Rectal smooth muscle tissue (tissue), 1 donor: ENCODE measurements around the gene SETBP1.
"Not testable (repeated sequence)": the region's sequence is repeated elsewhere in the genome, so short reads cannot be mapped to it uniquely, and the experiment has no call there.

ENCODE experiments used
- H3K27ac ChIP-seq: one replicate; pipeline ENCODE4 v1.7.0; 2013; ENCODE audit warnings: low read depth, low read length, inconsistent platforms
- H3K27me3 ChIP-seq: one replicate; pipeline ENCODE4 v1.7.0; 2013; ENCODE audit warnings: low read length; ENCODE audit not compliant: control insufficient read depth, insufficient read depth
- H3K36me3 ChIP-seq: one replicate; pipeline ENCODE4 v1.7.0; 2013; ENCODE audit warnings: low read length; ENCODE audit not compliant: control insufficient read depth, insufficient read depth
- H3K4me1 ChIP-seq: one replicate; pipeline ENCODE4 v1.7.0; 2013; ENCODE audit warnings: low read length; ENCODE audit not compliant: control insufficient read depth, insufficient read depth
- H3K4me3 ChIP-seq: one replicate; pipeline ENCODE4 v1.7.0; 2013; ENCODE audit warnings: low read length
- H3K9ac ChIP-seq: one replicate; pipeline ENCODE4 v1.7.0; 2013; ENCODE audit warnings: low read length

SETBP1 gene

GRCh38 chr18:44796429-44797428 lies 116.0 kb downstream of the SETBP1 start:
- Histone ChIP-seq H3K9ac (no peak overlapping the region), H3K4me3 (no peak overlapping the region), H3K36me3 (no peaks in the 10 kb centered on the region), H3K27me3 (no peaks in the 10 kb centered on the region), H3K27ac (no peak overlapping the region), H3K4me1 (peaks cover 22% of the 10 kb centered on the region)

- H3K4me3 ChIP-seq: no peak overlapping the region
- peaks cover 18% of the 10 kb centered on the region for H3K4me1 ChIP-seq
- no peak overlapping the region for H3K9ac ChIP-seq
- no peaks in the 10 kb centered on the region for H3K36me3 ChIP-seq
- H3K27ac ChIP-seq: no peak overlapping the region
- no peaks in the 10 kb centered on the region for H3K27me3 ChIP-seq
Observed at GRCh38 chr18:44798433-44799048, 117.9 kb downstream of the SETBP1 start.

GRCh38 chr18:44799382-44799906 lies 118.8 kb downstream of the SETBP1 start:
- H3K27me3 ChIP-seq: no peaks in the 10 kb centered on the region
- no peaks in the 10 kb centered on the region for H3K36me3 ChIP-seq
- H3K4me3 ChIP-seq: no peak overlapping the region
- peaks cover 24% of the 10 kb centered on the region for H3K4me1 ChIP-seq
- no peak overlapping the region for H3K9ac ChIP-seq
- no peak overlapping the region for H3K27ac ChIP-seq

GRCh38 chr18:44799907-44800421 lies 119.3 kb downstream of the SETBP1 start:
- Histone ChIP-seq H3K27me3 (no peaks in the 10 kb centered on the region), H3K4me1 (peaks cover 28% of the 10 kb centered on the region), H3K36me3 (no peaks in the 10 kb centered on the region), H3K9ac (no peak overlapping the region), H3K27ac (no peak overlapping the region), H3K4me3 (no peak overlapping the region)

GRCh38 chr18:44800766-44801165 lies 120.1 kb downstream of the SETBP1 start:
- not testable (repeated sequence) for H3K27me3 ChIP-seq, H3K36me3 ChIP-seq, H3K9ac ChIP-seq, H3K27ac ChIP-seq, H3K4me3 ChIP-seq
- peaks cover 32% of the 10 kb centered on the region for H3K4me1 ChIP-seq

- Histone ChIP-seq H3K27me3 (no peaks in the 10 kb centered on the region), H3K27ac (peak overlapping the region; percentile 96), H3K9ac (no peak overlapping the region), H3K4me3 (no peak overlapping the region), H3K36me3 (no peaks in the 10 kb centered on the region), H3K4me1 (peaks cover 35% of the 10 kb centered on the region)
Observed at GRCh38 chr18:44801781-44802180, 121.1 kb downstream of the SETBP1 start.

GRCh38 chr18:44802508-44802907 lies 121.8 kb downstream of the SETBP1 start:
- Histone ChIP-seq H3K9ac (no peak overlapping the region), H3K27ac (peak overlapping the region; percentile 96), H3K4me3 (peak overlapping the region; percentile 23), H3K27me3 (no peaks in the 10 kb centered on the region), H3K36me3 (no peaks in the 10 kb centered on the region), H3K4me1 (peaks cover 36% of the 10 kb centered on the region)

GRCh38 chr18:44803019-44803650 lies 122.4 kb downstream of the SETBP1 start:
- Histone ChIP-seq H3K4me1 (peaks cover 39% of the 10 kb centered on the region), H3K27me3 (no peaks in the 10 kb centered on the region), H3K36me3 (no peaks in the 10 kb centered on the region), H3K4me3 (no peak overlapping the region), H3K9ac (no peak overlapping the region), H3K27ac (peak overlapping the region; percentile 96)

- no peaks in the 10 kb centered on the region for H3K36me3 ChIP-seq
- H3K4me1 ChIP-seq: peaks cover 39% of the 10 kb centered on the region
- no peak overlapping the region for H3K4me3 ChIP-seq
- H3K27ac ChIP-seq: peak overlapping the region; percentile 96
- H3K27me3 ChIP-seq: no peaks in the 10 kb centered on the region
- no peak overlapping the region for H3K9ac ChIP-seq
Observed at GRCh38 chr18:44804033-44804432, 123.3 kb downstream of the SETBP1 start.

GRCh38 chr18:44805176-44805575 lies 124.5 kb downstream of the SETBP1 start:
- Histone ChIP-seq H3K36me3 (no peaks in the 10 kb centered on the region), H3K27me3 (no peaks in the 10 kb centered on the region), H3K4me3 (no peak overlapping the region), H3K9ac (no peak overlapping the region), H3K27ac (peak overlapping the region; percentile 96), H3K4me1 (peaks cover 39% of the 10 kb centered on the region)

GRCh38 chr18:44805643-44806042 lies 125.0 kb downstream of the SETBP1 start:
- peak overlapping the region; percentile 96 for H3K27ac ChIP-seq
- no peak overlapping the region for H3K9ac ChIP-seq
- H3K4me1 ChIP-seq: peaks cover 39% of the 10 kb centered on the region
- no peaks in the 10 kb centered on the region for H3K27me3 ChIP-seq
- no peak overlapping the region for H3K4me3 ChIP-seq
- H3K36me3 ChIP-seq: no peaks in the 10 kb centered on the region

GRCh38 chr18:44807766-44808165 lies 127.1 kb downstream of the SETBP1 start:
- Histone ChIP-seq H3K27ac (peak overlapping the region; percentile 40), H3K4me1 (peaks cover 27% of the 10 kb centered on the region), H3K36me3 (no peaks in the 10 kb centered on the region), H3K4me3 (no peak overlapping the region), H3K9ac (no peak overlapping the region), H3K27me3 (no peaks in the 10 kb centered on the region)
